Measurements from ENCODE around the gene ANKRD34B.

Gene ANKRD34B

DNA sequence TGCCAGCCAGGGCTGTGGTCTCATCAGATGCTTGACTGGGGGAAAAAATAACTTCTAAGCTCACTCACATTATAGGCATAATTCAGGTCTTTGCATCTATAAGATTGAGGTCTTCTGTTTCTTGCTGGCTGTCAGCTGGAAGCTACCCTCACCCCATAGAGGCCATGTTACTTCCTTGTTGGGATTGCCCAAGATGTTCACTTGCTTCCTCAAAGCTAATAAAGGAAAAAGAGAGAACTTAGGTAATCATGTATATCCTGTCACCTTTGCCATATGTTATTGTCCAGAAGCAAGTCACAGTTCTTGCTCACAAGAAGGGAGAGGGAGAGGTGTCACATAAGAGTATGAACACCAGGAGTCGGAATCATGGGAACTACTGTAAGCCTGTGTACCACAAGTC lies 38.7 kb upstream of the ANKRD34B start:
- DNase-seq, result no peak
- Histone ChIP-seq H3K36me3 (no peaks in the 10 kb centered on the region), H3K27ac (no peak overlapping the region), H3K4me1 (no peaks in the 10 kb centered on the region), H3K27me3 (no peaks in the 10 kb centered on the region), H3K9me3 (peaks cover 0 to 7% (median 0%) of the 10 kb centered on the region in 3 donors), H3K4me3 (no peak overlapping the region)
- intact Hi-C loops (cut with DNase I; ENCODE audit: low total_unique reads), result no loop called here
- TF ChIP-seq, protein P1, sequence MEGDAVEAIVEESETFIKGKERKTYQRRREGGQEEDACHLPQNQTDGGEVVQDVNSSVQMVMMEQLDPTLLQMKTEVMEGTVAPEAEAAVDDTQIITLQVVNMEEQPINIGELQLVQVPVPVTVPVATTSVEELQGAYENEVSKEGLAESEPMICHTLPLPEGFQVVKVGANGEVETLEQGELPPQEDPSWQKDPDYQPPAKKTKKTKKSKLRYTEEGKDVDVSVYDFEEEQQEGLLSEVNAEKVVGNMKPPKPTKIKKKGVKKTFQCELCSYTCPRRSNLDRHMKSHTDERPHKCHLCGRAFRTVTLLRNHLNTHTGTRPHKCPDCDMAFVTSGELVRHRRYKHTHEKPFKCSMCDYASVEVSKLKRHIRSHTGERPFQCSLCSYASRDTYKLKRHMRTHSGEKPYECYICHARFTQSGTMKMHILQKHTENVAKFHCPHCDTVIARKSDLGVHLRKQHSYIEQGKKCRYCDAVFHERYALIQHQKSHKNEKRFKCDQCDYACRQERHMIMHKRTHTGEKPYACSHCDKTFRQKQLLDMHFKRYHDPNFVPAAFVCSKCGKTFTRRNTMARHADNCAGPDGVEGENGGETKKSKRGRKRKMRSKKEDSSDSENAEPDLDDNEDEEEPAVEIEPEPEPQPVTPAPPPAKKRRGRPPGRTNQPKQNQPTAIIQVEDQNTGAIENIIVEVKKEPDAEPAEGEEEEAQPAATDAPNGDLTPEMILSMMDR (IDR thresholded peaks at IDR 0.05), result no peak

DNA sequence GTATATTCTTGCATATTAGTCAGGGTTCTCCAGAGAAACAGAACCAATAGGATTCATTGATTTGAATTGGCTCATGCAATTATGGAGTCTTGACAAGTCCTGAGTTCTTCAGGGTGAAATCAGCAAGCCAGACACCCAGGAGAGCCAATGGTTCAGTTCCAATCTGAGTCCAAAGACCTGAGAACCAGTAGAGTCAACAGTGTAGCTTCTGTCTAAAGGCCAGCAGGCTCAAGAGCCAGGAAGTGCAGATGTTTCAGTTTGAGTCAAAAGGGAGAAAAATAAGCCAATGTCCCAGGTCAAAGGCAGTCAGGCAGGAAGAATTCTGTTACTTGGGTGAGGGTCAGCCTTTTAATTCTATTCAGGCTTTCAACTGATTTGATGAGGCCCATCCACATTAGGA lies 37.8 kb upstream of the ANKRD34B start:
- no peak overlapping the region for H3K4me3 ChIP-seq
- no peaks in the 10 kb centered on the region for H3K4me1 ChIP-seq
- no peaks in the 10 kb centered on the region for H3K36me3 ChIP-seq
- no peaks in the 10 kb centered on the region for H3K27me3 ChIP-seq
- intact Hi-C loops (cut with DNase I; ENCODE audit: low total_unique reads), result no loop called here
- TF ChIP-seq, protein P1 (IDR thresholded peaks at IDR 0.05), result no peak
- DNase-seq, result no peak
- no peak overlapping the region for H3K27ac ChIP-seq
- H3K9me3 ChIP-seq, result peaks cover 0 to 7% (median 0%) of the 10 kb centered on the region in 3 donors

DNA sequence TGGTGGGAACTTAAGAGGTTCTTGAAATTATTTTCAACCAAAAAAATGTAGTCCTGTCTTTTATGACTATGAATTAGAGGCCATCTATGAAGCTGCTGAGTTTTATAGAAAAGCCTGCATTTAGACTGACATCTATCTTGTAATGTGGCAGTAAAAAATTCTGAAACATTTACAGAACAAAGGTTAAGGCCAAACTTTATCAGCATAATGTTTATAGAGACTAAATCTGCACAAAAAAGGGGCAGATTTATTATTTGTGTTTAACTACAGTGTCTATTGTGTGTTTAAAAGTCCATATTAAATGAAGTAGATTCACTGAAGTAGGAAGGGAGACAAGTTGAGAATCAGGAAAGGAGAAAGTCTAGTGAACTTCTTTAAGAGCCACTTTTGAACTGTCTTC lies 37.3 kb upstream of the ANKRD34B start:
- intact Hi-C loops (cut with DNase I; ENCODE audit: low total_unique reads), result no loop called here
- no peaks in the 10 kb centered on the region for H3K4me1 ChIP-seq
- TF ChIP-seq, protein P1 (IDR thresholded peaks at IDR 0.05), result no peak
- no peak overlapping the region for H3K4me3 ChIP-seq
- no peaks in the 10 kb centered on the region for H3K36me3 ChIP-seq
- H3K27me3 ChIP-seq, result no peaks in the 10 kb centered on the region
- peaks cover 0 to 7% (median 0%) of the 10 kb centered on the region in 3 donors for H3K9me3 ChIP-seq
- no peak for DNase-seq
- H3K27ac ChIP-seq, result no peak overlapping the region

DNA sequence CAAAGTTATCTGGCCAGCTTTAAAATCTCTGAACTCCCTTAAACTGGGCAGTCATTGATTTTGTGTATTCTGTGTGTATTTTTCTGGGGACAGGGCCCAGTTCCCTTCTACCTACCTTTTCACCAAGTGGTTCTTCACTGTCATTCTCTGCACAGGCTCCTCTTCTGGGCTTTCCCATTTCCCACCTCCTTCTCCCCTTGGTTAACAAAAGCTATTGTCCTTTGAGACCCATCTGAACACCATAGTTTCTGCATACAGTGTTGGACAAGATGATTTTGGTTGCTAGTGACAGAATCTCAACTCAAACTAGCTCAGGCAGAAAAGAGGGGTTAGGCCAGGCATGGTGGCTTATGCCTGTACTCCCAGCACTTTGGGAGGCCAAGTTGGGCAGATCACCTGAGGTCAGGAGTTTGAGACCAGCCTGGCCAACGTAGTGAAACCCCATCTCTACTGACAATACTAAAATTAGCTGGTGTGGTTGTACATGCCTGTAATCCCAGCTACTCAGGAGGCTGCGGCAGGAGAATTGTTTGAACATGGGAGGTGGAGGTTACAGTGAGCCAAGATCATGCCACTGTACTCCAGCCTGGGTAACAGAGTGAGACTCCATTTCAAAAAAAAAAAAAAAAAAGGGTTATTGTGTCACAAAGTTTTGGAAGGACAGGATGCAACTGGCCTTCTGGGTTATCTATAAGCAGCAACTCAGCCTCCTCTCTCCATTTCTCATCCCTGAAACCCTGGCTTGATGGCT lies 31.0 kb upstream of the ANKRD34B start:
- no peaks in the 10 kb centered on the region for H3K27me3 ChIP-seq
- H3K4me1 ChIP-seq, result no peaks in the 10 kb centered on the region
- H3K27ac ChIP-seq, result no peak overlapping the region
- no peaks in the 10 kb centered on the region for H3K9me3 ChIP-seq
- DNase-seq, result no peak
- intact Hi-C loops (cut with DNase I; ENCODE audit: low total_unique reads), result no loop called here
- H3K4me3 ChIP-seq, result no peak overlapping the region
- TF ChIP-seq, protein P1 (IDR thresholded peaks at IDR 0.05), result no peak
- no peaks in the 10 kb centered on the region for H3K36me3 ChIP-seq

DNA sequence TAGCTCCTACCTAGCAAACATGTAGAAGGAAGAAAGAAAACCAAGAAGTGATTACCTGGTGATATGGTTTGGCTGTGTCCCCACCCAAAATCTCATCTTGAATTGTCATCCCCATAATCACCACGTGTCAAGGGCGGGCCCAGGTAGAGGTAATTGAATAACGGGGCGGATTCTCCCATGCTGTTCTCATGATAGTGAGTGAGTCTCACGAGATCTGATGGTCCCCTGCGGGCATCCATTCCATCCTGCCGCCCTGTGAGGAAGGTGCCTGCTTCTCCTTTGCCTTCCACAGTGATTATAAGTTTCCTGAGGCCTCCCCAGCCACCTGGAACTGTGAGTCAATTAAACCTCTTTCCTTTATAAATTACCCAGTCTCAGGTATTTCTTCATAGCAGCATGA lies 27.4 kb upstream of the ANKRD34B start:
- H3K9me3 ChIP-seq, result no peaks in the 10 kb centered on the region
- no peak overlapping the region for H3K27ac ChIP-seq
- DNase-seq, result no peak
- intact Hi-C loops (cut with DNase I; ENCODE audit: low total_unique reads), result no loop called here
- TF ChIP-seq, protein P1 (IDR thresholded peaks at IDR 0.05), result no peak
- no peaks in the 10 kb centered on the region for H3K4me1 ChIP-seq
- H3K36me3 ChIP-seq, result no peaks in the 10 kb centered on the region
- no peak overlapping the region for H3K4me3 ChIP-seq
- H3K27me3 ChIP-seq, result no peaks in the 10 kb centered on the region

All from tibial artery (tissue), 4 donors.